Astrocyte (in vitro differentiated cells and primary cell): Measurements from ENCODE around the gene SLC8A2.

Source experiments
- EZH2 ChIP-seq: IDR thresholded peaks from 2 replicates; pipeline ENCODE4 v1.6.1; 2012; ENCODE audit warnings: mild to moderate bottlenecking, low read length, inconsistent platforms; ENCODE audit not compliant: insufficient read depth
- TF ChIP-seq, protein P1 (sequence below): IDR thresholded peaks from 2 replicates; pipeline ENCODE4 v1.5.1; 2011; ENCODE audit warnings: low read depth, mild to moderate bottlenecking, inconsistent platforms, low read length, moderate library complexity; ENCODE audit not compliant: insufficient read depth

DNA sequence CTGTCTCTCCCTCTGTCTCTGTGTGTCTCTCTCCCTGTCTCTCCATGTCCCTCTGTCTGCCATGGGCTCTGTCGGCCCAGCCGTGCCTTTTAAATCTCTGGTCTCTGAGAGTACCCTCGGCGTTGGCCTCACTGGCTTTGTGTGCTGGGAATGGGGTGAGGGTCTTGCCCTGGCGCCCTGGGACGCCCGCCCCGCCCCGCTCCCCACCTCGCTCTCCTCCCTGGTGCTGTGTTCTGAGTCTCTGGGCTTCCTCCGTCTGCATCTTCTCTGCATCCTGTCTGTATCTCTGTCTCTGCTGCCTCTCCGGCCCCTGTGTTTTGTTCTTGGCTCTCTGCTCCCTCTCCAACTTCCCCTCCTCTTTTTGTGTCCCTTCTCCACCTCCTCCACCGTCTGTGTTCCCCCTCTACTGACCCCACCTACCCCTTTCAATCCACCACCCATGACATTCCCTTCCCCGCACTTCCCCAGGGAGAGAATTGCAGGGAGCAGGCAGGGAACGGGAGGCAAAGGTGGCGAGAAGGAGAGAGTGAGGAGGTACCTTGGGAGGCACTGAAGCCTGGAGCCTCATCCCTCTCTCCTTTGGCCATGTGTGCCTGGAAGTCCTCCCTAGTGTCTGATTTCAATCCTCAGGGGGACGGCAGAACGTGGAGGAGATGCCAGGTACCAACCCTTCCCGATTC is 48.4 kb downstream of the SLC8A2 start:
- TF ChIP-seq, protein P1, sequence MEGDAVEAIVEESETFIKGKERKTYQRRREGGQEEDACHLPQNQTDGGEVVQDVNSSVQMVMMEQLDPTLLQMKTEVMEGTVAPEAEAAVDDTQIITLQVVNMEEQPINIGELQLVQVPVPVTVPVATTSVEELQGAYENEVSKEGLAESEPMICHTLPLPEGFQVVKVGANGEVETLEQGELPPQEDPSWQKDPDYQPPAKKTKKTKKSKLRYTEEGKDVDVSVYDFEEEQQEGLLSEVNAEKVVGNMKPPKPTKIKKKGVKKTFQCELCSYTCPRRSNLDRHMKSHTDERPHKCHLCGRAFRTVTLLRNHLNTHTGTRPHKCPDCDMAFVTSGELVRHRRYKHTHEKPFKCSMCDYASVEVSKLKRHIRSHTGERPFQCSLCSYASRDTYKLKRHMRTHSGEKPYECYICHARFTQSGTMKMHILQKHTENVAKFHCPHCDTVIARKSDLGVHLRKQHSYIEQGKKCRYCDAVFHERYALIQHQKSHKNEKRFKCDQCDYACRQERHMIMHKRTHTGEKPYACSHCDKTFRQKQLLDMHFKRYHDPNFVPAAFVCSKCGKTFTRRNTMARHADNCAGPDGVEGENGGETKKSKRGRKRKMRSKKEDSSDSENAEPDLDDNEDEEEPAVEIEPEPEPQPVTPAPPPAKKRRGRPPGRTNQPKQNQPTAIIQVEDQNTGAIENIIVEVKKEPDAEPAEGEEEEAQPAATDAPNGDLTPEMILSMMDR, result no peak
- TF ChIP-seq EZH2, result no peak
